Posterior cingulate gyrus (tissue), 11 donors: ENCODE data around the gene ISG15.
"Not testable (repeated sequence)": the region's sequence is repeated elsewhere in the genome, so short reads cannot be mapped to it uniquely, and the experiment has no call there.

Experiments used
- DNase-seq, 10 donors: peaks; one replicate each; pipeline versions ENCODE4 v3.0.0 to v3.0.0-alpha.2; 2020 to 2021; ENCODE audit warnings: mixed read lengths in 3 of 10
- intact Hi-C: fragments of 100-400 bp; cut with DNase I; formaldehyde crosslinking; loops from one replicate; pipeline ENCODE4 v1.15.1; 2023

The ISG15 gene

DNA sequence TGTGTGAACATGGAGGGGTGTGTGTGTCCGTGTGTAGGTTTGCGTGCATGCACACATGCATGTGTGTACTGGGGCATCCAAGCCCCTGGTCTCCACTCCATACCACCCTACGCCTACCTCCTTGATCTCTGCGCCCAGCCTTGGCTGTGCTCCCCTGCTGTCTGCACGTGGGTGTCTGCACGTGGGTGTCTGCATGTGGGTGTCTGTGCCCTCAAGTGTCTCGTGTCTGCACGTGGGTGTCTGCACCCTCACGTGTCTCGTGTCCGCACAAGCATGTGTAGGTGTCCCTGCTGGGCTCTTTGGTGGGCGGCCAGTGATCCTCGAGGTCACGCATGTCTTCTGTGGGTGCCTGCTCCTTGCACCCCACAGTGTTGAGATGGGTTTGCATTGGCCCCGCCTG is 39.7 kb downstream of the ISG15 start:
- no peak for DNase-seq
- intact Hi-C loops = no loop called here

DNA sequence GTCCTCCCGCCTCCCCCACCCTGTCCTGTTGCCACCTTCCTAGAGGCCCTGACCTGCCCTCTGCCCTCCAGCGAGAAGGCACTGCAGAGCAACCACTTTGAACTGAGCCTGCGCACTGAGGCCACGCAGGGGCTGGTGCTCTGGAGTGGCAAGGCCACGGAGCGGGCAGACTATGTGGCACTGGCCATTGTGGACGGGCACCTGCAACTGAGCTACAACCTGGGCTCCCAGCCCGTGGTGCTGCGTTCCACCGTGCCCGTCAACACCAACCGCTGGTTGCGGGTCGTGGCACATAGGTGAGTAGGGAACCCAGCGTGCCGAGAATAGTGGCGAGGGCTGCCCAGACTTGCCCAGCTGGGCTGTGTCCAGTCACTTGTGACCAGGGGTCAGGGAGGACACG is 40.4 kb downstream of the ISG15 start:
- DNase-seq = no peak
- intact Hi-C loops = no loop called here

DNA sequence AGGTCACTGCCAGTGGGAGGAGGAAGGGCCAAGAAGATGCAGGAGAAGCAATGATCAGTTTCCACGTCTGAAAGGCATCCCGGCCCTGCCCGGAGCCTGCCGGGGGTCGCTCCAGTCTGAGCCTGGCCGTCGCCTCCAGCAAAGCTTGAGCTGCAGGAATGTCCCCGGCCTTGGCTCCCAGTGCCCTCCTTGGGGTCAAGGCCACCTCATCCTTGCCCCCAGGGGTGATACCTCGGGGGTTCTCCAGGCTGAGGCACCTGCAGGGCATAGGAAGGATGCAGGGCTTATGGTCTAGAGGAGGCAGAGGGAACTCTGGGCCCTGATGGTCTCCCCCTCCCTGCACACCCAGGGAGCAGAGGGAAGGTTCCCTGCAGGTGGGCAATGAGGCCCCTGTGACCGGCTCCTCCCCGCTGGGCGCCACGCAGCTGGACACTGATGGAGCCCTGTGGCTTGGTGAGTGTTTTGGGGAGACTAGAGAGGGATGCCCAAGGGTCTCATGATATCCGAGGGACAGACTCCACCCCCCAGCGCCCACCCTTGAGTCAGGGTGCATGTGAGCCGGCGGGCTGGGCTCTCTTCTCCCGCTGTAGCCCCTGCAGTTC is 40.9 kb downstream of the ISG15 start:
- no peak for DNase-seq
- intact Hi-C loops = no loop called here

DNA sequence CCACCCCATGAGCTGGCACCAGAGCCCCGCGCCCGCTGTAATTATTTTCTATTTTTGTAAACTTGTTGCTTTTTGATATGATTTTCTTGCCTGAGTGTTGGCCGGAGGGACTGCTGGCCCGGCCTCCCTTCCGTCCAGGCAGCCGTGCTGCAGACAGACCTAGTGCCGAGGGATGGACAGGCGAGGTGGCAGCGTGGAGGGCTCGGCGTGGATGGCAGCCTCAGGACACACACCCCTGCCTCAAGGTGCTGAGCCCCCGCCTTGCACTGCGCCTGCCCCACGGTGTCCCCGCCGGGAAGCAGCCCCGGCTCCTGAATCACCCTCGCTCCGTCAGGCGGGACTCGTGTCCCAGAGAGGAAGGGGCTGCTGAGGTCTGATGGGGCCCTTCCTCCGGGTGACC is 41.7 kb downstream of the ISG15 start:
- intact Hi-C loops = no loop called here
- DNase-seq = no peak

DNA sequence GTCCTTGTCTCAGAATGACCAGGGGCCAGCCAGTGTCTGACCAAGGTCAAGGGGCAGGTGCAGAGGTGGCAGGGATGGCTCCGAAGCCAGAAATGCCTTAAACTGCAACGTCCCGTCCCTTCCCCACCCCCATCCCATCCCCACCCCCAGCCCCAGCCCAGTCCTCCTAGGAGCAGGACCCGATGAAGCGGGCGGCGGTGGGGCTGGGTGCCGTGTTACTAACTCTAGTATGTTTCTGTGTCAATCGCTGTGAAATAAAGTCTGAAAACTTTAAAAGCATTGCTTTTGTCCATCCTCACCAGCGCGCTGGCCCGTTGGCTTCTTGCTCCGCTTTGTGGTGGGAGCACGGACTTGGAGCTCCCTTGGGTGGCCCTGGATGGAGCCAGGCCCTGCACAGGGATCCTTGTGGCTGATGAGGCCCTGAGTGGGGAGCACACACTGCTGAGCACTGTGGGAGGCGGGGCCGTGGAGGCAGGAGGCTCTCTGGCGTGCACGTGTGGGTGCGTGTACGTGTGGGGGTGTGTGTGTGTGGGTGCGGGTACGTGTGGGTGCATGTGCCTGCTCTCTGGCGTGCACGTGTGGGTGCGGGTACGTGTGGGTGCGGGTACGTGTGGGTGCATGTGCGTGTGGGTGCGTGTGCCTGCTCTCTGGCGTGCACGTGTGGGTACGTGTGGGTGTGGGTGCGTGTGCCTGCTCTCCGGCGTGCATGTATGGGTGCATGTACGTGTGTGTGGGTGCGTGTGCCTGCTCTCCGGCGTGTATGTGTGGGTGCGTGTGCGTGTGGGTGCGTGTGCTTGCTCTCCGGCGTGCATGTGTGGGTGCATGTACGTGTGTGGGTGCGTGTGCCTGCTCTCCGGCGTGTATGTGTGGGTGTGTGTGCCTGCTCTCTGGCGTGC is 42.8 kb downstream of the ISG15 start:
- DNase-seq = no peak
- intact Hi-C loops = no loop called here

DNA sequence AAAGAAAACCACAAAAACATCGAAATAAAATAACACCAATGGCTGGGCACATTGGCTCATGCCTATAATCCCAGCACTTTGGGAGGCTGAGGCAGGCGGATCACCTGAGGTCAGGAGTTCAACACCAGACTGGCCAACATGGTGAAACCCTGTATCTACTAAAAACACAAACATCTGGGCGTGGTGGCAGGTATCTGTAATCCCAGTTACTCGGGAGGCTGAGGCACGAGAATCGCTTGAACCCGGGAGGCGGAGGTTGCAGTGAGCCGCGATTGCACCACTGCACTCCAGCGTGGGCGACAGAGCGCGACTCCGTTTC is 44.4 kb downstream of the ISG15 start:
- intact Hi-C loops, DNase-seq: not testable (repeated sequence)

DNA sequence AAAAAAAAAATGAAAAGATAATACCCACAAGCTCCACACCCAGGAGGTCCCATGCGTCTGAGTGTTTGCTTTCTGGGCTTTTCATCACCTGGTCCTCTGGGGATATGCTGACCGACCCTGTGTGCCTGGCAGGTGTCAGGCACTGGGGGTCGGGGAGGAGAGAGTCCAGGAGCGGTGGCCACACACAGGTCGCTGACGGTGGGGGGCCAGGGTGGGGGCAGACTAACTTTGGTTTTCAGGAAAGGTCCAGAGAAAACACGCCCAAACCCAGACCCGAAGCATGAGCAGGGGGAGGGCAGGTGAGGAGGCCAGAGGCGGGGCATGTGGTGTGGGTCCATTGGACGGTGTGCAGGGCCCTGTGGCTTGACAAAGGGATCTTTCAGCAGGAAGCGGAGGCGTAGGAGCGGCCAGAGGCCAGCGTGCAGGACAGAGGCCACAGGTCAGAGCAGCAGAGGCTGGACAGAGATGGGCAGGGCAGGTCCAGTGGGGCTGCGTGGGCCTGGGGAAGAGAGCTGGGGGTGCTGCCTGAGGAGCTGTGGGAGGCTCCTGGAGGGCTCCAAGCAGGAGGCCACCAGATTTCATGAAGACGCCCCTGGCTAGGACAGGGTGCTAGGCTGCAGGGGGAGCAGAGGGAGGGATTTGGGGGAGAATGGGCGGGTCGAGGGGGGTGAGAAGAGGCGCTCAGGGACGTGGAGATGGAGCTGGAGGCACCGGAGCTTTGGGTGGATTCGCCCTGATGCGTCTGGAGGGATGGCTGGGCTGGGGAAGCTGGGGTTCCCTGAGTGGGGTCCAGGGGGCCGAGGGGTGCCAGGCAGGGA is 45.0 kb downstream of the ISG15 start:
- DNase-seq = no peak
- intact Hi-C loops = no loop called here

DNA sequence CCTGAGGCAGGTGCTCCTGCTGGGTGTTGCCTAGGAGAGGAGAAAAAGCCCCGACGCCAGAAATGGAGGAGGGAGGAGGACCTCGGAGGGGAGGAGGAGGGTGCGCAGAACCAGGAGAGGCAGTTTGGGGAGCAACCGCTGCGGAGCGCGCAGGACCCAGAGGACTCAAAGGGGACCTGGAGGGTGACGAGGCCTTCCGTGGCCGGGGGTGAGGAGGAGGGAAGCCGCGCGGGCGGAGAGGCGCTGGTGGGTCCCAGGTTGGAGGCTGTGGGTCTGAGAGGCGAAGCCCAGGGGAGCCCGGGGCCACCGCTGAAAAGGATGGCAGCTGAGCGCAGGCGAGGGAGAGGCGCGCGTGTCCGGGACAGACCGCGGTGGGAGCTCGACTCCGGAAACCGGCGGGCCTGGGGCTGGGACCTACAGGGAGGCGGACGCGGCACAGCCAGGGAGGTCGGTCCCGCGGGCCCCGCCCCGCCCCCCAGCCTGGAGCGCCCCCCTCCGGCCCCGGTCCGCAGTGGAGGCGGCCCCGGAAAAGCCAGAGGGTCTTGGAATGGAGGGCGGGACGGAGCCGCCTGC is 45.7 kb downstream of the ISG15 start:
- no peak for DNase-seq
- intact Hi-C loops = no loop called here

DNA sequence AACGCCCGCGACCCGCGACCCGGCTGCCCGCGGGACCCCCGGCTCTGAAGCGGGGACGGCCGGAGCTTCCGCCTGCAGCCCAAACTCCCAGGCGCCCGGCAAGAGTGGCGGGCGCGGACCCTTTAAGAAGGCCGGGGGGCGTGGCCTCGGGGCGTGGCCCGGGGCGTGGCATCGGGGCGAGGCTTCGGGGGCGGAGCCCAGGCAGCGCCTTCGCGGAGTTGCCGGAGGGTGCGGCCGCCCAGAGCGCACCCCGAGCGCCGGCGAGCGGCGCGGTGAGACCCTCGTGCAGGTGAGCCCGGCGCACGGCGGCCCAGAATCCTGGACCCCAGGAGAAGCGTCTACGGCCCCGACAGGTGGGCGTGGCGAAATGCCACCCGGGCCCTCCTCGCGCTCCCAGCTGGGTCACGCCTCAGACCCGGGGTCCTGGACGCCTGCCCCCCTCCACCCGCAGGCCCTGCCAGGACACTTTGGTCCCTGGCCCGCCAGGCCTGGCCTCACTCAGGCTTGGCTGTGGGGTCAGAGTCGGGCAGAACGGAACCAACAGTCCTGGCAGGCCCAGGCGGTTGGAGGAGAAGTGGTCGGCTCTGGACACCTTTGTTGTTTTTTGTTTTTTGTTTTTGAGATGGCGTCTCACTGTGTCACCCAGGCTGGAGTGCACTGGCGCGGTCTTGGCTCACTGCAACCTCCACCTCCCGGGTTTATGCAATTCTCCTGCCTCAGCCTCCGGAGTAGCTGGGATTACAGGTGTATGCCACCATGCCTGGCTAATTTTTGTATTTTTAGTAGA is 46.4 kb downstream of the ISG15 start:
- intact Hi-C loops = no loop called here
- DNase-seq = peak; percentile 62 to 97 (median 81)

DNA sequence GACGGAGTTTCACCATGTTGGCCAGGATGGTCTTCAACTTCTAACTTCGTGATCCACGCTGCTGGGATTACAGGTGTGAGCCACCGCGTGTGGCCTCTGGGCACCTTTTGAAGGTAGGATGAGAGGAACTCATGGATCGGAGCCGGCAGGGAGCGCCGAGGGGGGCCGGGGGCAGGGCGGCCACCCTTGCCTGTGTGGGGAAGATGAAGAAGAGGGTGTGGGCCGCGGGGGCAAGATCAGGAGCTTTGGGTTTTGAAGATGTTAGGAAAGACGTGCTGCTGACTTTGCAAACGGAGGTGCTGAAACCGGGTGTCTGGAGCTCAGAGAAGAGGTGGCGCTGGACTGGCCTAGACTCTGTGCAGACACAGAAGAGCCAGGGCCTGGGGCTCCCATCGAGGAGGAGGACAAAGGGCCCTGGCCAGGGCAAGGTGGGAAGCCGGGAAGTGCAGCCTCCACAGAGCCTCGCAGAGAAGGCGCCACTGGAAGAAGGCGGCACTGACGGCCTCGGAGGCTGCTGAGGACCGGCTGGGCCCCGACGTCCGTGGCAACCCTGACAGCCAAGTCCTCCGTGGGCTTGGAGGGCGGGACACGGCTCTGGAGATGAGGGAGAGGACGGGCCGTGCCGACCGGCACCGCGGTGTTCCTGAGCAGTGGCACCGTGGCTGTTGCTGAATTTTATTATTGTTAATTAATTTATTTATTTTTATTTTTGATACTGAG is 47.1 kb downstream of the ISG15 start:
- intact Hi-C loops = no loop called here
- no peak for DNase-seq

DNA sequence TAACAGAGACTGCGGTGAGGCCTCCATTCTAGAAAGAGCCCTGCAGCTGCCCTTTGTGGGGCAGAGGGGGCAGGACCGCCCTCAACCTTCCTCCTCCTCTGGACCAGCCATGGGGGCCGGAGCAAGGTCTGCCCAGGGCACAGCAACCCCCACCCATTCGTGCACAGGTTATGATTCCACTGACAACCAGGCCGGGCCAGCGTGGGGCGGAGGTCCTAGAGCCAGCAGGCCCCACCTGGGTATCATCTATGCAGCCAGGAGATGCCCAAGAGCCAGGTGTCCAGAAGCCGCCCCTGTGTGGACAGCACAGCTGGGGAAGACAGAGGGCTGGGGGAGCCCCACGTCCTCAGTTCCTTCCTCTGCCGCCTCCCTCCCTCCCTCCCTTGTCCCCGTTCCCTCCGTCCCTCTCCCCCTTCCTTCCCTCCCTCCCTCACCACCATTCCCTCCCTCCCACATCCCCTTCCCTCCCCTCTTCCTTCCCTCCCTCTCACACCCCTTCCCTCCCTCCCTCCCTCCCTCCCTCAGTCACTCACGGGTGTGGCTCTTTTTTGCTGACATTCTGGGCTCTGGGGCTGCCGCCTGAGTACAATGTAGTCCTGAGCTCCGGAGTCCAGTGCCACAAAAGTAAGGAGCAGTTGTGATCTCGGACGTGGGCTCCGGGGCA is 48.5 kb downstream of the ISG15 start:
- no peak for DNase-seq
- intact Hi-C loops = loop anchor here (2.0 kb wide), 1 partner anchor 77 kb away; no protein-coding TSS in a partner anchor

DNA sequence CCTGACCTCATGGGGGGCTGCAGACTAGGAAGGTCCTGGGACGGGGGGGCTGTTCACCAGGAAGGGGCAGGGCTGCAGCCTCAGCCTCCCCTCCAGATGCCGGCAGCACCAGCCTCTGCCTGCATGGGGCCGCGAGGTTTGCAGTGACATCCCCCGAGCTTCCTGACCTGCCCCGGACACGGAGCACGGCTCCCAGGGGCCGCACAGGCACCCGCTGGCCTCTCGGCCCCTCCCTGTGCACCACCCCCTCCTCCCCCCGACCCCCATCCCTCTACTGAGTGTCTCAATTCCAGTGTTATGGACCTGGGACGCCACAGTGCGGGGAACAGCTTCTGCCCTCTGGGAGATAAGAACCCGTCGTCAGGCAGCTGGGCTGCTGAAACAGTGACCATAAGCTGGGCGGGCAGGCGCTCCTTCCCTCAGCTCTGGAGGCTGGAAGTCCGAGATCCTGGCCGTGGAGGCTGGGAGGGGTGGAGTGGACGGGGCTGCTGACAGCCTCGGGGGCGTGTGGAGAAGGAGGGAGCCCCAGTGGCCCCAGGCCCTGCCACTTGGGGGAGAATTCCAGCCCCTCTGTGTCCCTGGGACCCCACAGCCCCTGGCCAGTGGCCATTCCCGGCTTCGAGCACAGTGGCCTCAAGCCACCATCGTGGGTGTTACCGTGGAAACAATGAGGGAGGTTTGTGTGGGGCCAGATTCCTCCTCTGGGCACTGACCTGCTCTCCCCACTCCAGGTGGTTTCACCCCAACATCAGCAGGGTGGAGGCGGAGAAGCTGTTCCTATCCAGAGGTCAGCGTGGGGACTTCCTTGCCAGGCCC is 49.3 kb downstream of the ISG15 start:
- DNase-seq = no peak
- intact Hi-C loops = loop anchor here (2.0 kb wide), 1 partner anchor 78 kb away; no protein-coding TSS in a partner anchor

DNA sequence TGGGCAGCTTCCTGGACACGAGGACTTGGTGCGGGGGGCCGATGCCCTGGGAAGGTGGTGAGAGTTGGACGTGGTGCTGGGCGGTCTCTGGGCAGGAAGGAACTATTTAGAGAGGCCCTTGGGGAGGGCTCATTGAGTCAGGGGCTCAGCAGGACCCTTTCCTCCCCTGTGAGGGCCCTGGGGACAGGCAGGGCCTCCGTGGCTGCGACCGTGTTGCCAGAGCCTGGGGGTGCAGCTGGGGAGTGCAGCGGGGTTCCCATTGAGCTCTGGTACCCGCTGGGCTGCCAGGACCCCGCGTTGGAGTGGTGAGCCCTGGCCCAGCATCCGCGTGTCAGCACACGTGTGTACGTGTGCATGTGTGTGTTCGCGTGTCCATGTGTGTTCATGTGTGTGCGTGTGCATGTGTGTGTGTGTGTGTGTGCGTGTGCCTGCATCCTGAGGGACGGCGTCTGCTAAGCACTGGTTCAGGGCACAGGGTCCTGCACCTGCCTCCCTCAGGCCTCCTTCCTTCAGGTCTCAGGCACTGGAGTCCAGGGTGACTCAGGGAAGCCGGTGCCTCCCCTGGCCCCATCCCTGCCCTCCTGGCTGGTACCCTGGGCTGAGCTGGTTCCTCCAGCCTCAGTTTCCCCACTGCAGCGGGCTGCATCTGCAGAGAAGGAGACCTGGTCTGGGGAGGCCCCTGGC is 50.1 kb downstream of the ISG15 start:
- intact Hi-C loops = loop anchor here (2.0 kb wide), 1 partner anchor 79 kb away; no protein-coding TSS in a partner anchor
- DNase-seq = no peak
